HepG2 (cell line): Measurements from ENCODE around the gene ACTN4. TPM values are rescaled to one million over a fixed set of nuclear protein-coding genes. Genes with fewer than 3 reads are reported as not detected.

Experiments
- AGO2 ChIP-seq: fragments of 200-400 bp; formaldehyde crosslinking; optimal IDR thresholded peaks from 2 replicates; pipeline ENCODE3; 2017; ENCODE audit warnings: mild to moderate bottlenecking, low read depth, low read length, moderate library complexity
- ATF7 ChIP-seq, 2 experiments: fragments of 450-650 bp in 1 of 2; sonication (generic) in 1 of 2; formaldehyde crosslinking in 1 of 2; IDR thresholded peaks; 2 replicates each; pipeline versions ENCODE4 v1.4.0 to v1.6.1; 2016 to 2020; ENCODE audit warnings: antibody characterized with exemption in 1 of 2, mild to moderate bottlenecking in 1 of 2, missing genetic modification reagents in 1 of 2
- HIC2 ChIP-seq: sonication (generic); formaldehyde crosslinking; IDR thresholded peaks from 2 replicates; pipeline ENCODE4 v1.9.0; 2022; ENCODE audit warnings: low read depth, missing genetic modification reagents
- IRF9 ChIP-seq: sonication (generic); formaldehyde crosslinking; IDR thresholded peaks from 2 replicates; pipeline ENCODE4 v1.8.0; 2022; ENCODE audit warnings: missing genetic modification reagents, mild to moderate bottlenecking, borderline replicate concordance
- KDM5A ChIP-seq: fragments of 200-600 bp; sonication (generic); IDR thresholded peaks from 2 replicates; pipeline ENCODE4 v1.7.0; 2018; ENCODE audit warnings: antibody characterized with exemption, mild to moderate bottlenecking, low read length, borderline replicate concordance
- KLF6 ChIP-seq: IDR thresholded peaks from 2 replicates; pipeline ENCODE4 v1.8.0; 2016; ENCODE audit warnings: missing biosample characterization, missing genetic modification reagents
- NFYC ChIP-seq: IDR thresholded peaks from 2 replicates; pipeline ENCODE4 v1.6.1; 2016; ENCODE audit warnings: missing genetic modification reagents, missing compliant biosample characterization
- NR0B2 ChIP-seq: sonication (generic); formaldehyde crosslinking; IDR thresholded peaks from 2 replicates; pipeline ENCODE4 v1.4.0; 2020; ENCODE audit warnings: mild to moderate bottlenecking, missing genetic modification reagents
- PITX1 ChIP-seq: sonication (generic); formaldehyde crosslinking; IDR thresholded peaks from 2 replicates; pipeline ENCODE4 v1.5.1; 2020; ENCODE audit warnings: mild to moderate bottlenecking, missing genetic modification reagents
- SALL2 ChIP-seq: sonication (generic); formaldehyde crosslinking; IDR thresholded peaks from 2 replicates; pipeline ENCODE4 v1.8.1; 2023; ENCODE audit warnings: mild to moderate bottlenecking, missing genetic modification reagents, inconsistent platforms
- SMAD9 ChIP-seq: sonication (generic); formaldehyde crosslinking; IDR thresholded peaks from 2 replicates; pipeline ENCODE4 v1.5.1; 2020; ENCODE audit warnings: mild to moderate bottlenecking, missing genetic modification reagents
- SOX5 ChIP-seq: IDR thresholded peaks from 2 replicates; pipeline ENCODE4 v1.6.1; 2016; ENCODE audit warnings: borderline replicate concordance
- U2AF2 ChIP-seq: fragments of 200-400 bp; formaldehyde crosslinking; IDR thresholded peaks from 2 replicates; pipeline ENCODE4 v1.6.1; 2017; ENCODE audit warnings: low read depth, mild to moderate bottlenecking, low read length
- UBTF ChIP-seq: sonication (generic); formaldehyde crosslinking; IDR thresholded peaks from 2 replicates; pipeline ENCODE4 v1.4.0; 2020; ENCODE audit warnings: mild to moderate bottlenecking, missing genetic modification reagents
- ZMYM3 ChIP-seq: sonication (generic); formaldehyde crosslinking; IDR thresholded peaks from 2 replicates; pipeline ENCODE4 v1.5.1; 2020; ENCODE audit warnings: mild to moderate bottlenecking, missing genetic modification reagents
- ZNF350 ChIP-seq: sonication (generic); formaldehyde crosslinking; IDR thresholded peaks from 2 replicates; pipeline ENCODE4 v1.4.0; 2020; ENCODE audit warnings: mild to moderate bottlenecking, low read depth, missing genetic modification reagents, borderline replicate concordance
- ZNF441 ChIP-seq: sonication (generic); formaldehyde crosslinking; IDR thresholded peaks from 2 replicates; pipeline ENCODE4 v1.7.0; 2021; ENCODE audit warnings: missing genetic modification reagents, borderline replicate concordance
- ZNF775 ChIP-seq: sonication (generic); formaldehyde crosslinking; IDR thresholded peaks from 2 replicates; pipeline ENCODE4 v1.4.0; 2020; ENCODE audit warnings: missing genetic modification reagents, mild to moderate bottlenecking, moderate library complexity, borderline replicate concordance
- ZNF782 ChIP-seq: sonication (generic); formaldehyde crosslinking; IDR thresholded peaks from 2 replicates; pipeline ENCODE4 v1.4.0; 2020; ENCODE audit warnings: missing genetic modification reagents, mild to moderate bottlenecking, borderline replicate concordance
- ZNF83 ChIP-seq: sonication (generic); formaldehyde crosslinking; IDR thresholded peaks from 2 replicates; pipeline ENCODE4 v1.4.0; 2020; ENCODE audit warnings: missing genetic modification reagents, mild to moderate bottlenecking, borderline replicate concordance
- ZNF839 ChIP-seq: sonication (generic); formaldehyde crosslinking; IDR thresholded peaks from 2 replicates; pipeline ENCODE4 v1.4.0; 2020; ENCODE audit warnings: missing genetic modification reagents, mild to moderate bottlenecking, borderline replicate concordance
- ZUFSP ChIP-seq: sonication (generic); formaldehyde crosslinking; IDR thresholded peaks from 2 replicates; pipeline ENCODE4 v1.9.0; 2021; ENCODE audit warnings: missing genetic modification reagents, mild to moderate bottlenecking, borderline replicate concordance
- polyA plus RNA-seq, 8 experiments: library from polyadenylated mRNA; depleted of rRNA in 3 of 8; stranded (reverse) in 7 of 8; unstranded in 1 of 8; fragments of >200 nt; fragmentation: Illumina TruSeq in 4 of 8; extraction: Trizol in 4 of 8; gene quantifications; 2 replicates each; pipeline versions ENCODE4 v1.2.1 to v1.2.3, GENCODE V29; 2011 to 2016; ENCODE audit warnings: low read depth in 4 of 8, missing spikeins in 1 of 8, mixed read lengths in 1 of 8; ENCODE audit not compliant: insufficient read depth in 1 of 8
- total RNA-seq, 5 experiments: library from RNA; depleted of rRNA; stranded (reverse); fragments of >200 nt; fragmentation: Illumina TruSeq; extraction: Trizol; gene quantifications; 2 replicates each; pipeline ENCODE4 v1.2.3, GENCODE V29; 2016; ENCODE audit warnings: low read depth in 1 of 5

Gene ACTN4
- total and polyA plus RNA-seq, 2 of the 13 experiments (the other 11 are each of a cell fraction or from before 2014, with no cell fraction given): 171 to 192 TPM

- TF ChIP-seq ATF7 (IDR thresholded peaks at IDR 0.05): no peak
- TF ChIP-seq ATF7 (CRISPR knock-in tag; IDR thresholded peaks at IDR 0.05): no peak
- TF ChIP-seq ZNF839 (CRISPR knock-in tag): no peak
- TF ChIP-seq KDM5A: no peak
- no peak for TF ChIP-seq SOX5 (CRISPR knock-in tag)
- no peak for TF ChIP-seq ZUFSP (CRISPR knock-in tag)
- TF ChIP-seq ZNF350 (CRISPR knock-in tag): peak; percentile 44; the same call in 1 of the 2 replicates
- TF ChIP-seq ZNF775 (CRISPR knock-in tag): no peak
- peak; percentile 66; the same call in 1 of the 2 replicates for TF ChIP-seq IRF9 (CRISPR knock-in tag)
- peak; percentile 38; the same call in 1 of the 2 replicates for TF ChIP-seq PITX1
- TF ChIP-seq ZNF83 (CRISPR knock-in tag): 0 out of 2 replicates have a peak, but pooled peaks have one; percentile 43
- TF ChIP-seq SMAD9 (CRISPR knock-in tag): 0 out of 2 replicates have a peak, but pooled peaks have one; percentile 34
- TF ChIP-seq HIC2 (CRISPR knock-in tag): peak; percentile 32; the same call in 1 of the 2 replicates
- no peak for TF ChIP-seq NFYC (CRISPR knock-in tag)
- no peak for TF ChIP-seq U2AF2
- peak; percentile 54 for TF ChIP-seq AGO2
- TF ChIP-seq ZNF782 (CRISPR knock-in tag): 0 out of 2 replicates have a peak, but pooled peaks have one; percentile 44
- TF ChIP-seq NR0B2 (CRISPR knock-in tag): no peak
- no peak; the same call in 1 of the 2 replicates for TF ChIP-seq SALL2
- TF ChIP-seq ZMYM3 (CRISPR knock-in tag): no peak
- no peak for TF ChIP-seq KLF6 (CRISPR knock-in tag)
- TF ChIP-seq UBTF (CRISPR knock-in tag): peak; percentile 64; the same call in 1 of the 2 replicates
- TF ChIP-seq ZNF441 (CRISPR knock-in tag): peak; percentile 38; the same call in 1 of the 2 replicates
Measured at GRCh38 chr19:38737281-38737865, 89.9 kb downstream of the ACTN4 start (continued).
